Ovary (tissue), 3 donors: ENCODE data around the gene INPP5A.

Source experiments
- POLR2A ChIP-seq: fragments of 450-650 bp; IDR thresholded peaks from one replicate; pipeline ENCODE4 v1.6.1; 2017; ENCODE audit warnings: antibody characterized with exemption, mild to moderate bottlenecking, moderate library complexity
- TF ChIP-seq, protein P1 (sequence below), 3 donors: fragments of 450-650 bp in 2 of 3; fragments of 200-600 bp in 1 of 3; IDR thresholded peaks; one replicate each; pipeline versions ENCODE4 v1.5.1 to v1.8.0; 2016 to 2022; ENCODE audit warnings: antibody characterized with exemption in 3 of 3, mild to moderate bottlenecking in 1 of 3
- donor health status: DM: no; HTN: no; CAD: no.

GRCh38 chr10:132602614-132603013 lies 65.0 kb downstream of the INPP5A start:
- TF ChIP-seq, protein P1, sequence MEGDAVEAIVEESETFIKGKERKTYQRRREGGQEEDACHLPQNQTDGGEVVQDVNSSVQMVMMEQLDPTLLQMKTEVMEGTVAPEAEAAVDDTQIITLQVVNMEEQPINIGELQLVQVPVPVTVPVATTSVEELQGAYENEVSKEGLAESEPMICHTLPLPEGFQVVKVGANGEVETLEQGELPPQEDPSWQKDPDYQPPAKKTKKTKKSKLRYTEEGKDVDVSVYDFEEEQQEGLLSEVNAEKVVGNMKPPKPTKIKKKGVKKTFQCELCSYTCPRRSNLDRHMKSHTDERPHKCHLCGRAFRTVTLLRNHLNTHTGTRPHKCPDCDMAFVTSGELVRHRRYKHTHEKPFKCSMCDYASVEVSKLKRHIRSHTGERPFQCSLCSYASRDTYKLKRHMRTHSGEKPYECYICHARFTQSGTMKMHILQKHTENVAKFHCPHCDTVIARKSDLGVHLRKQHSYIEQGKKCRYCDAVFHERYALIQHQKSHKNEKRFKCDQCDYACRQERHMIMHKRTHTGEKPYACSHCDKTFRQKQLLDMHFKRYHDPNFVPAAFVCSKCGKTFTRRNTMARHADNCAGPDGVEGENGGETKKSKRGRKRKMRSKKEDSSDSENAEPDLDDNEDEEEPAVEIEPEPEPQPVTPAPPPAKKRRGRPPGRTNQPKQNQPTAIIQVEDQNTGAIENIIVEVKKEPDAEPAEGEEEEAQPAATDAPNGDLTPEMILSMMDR (IDR thresholded peaks at IDR 0.05), result no peak
- no peak for TF ChIP-seq POLR2A
